ENCODE results near the gene TEKT5.

- no peak for TF ChIP-seq CTCF (IDR thresholded peaks at IDR 0.05; ENCODE audit: low read length)
- no peak for TF ChIP-seq EZH2phosphoT487 (IDR thresholded peaks at IDR 0.05; ENCODE audit: low read length)
These were observed 80.8 kb downstream of the TEKT5 start for GRCh38 chr16:10613785-10614485.
